ENCODE results near the gene GYG2. TPM values are rescaled to one million over a fixed set of nuclear protein-coding genes. Genes with fewer than 3 reads are reported as not detected.
"Not testable (repeated sequence)": the region's sequence is repeated elsewhere in the genome, so short reads cannot be mapped to it uniquely, and the experiment has no call there.

Gene GYG2
- total RNA-seq, 1 experiment from 2014 or later: not detected

GRCh38 chrX:2889706-2890490 lies 61.2 kb downstream of the GYG2 start:
- intact Hi-C loops (cut with micrococcal nuclease); H3K27me3 ChIP-seq (ENCODE audit: insufficient read depth, low read length); H3K79me2 ChIP-seq (ENCODE audit: insufficient read depth, low read length); H3K9me3 ChIP-seq (ENCODE audit: control insufficient read depth in 1 of 2, insufficient read depth in 1 of 2, low read depth in 1 of 2, low read length in 2 of 2); H3K9ac ChIP-seq (ENCODE audit: low read length); POLR2A ChIA-PET; H3K27ac ChIP-seq (ENCODE audit: low read depth, low read length); H3K36me3 ChIP-seq (ENCODE audit: control insufficient read depth in 1 of 2, insufficient read depth in 2 of 2, low read length in 2 of 2); H3K4me3 ChIP-seq (replicated peaks in 1 of 2; ENCODE audit: low read depth in 1 of 2, low read length in 2 of 2); H3K4me1 ChIP-seq (ENCODE audit: control insufficient read depth in 1 of 2, insufficient read depth in 2 of 2, low read length in 2 of 2); RAD21 ChIA-PET (ENCODE audit: low non-redundant PET in 1 of 2, low total read pairs in 2 of 2, uncharacterized antibody in 2 of 2, unreplicated experiment in 2 of 2); DNase-seq (ENCODE audit: low read depth, low spot score); H4K20me1 ChIP-seq (ENCODE audit: insufficient read depth); H3K9me2 ChIP-seq (ENCODE audit: insufficient read depth); CTCF ChIA-PET; BruUV-seq (replicated peaks); H2AFZ ChIP-seq (ENCODE audit: low read depth, low read length, poor library complexity, severe bottlenecking): not testable (repeated sequence)
- H3K4me2 ChIP-seq (ENCODE audit: low read length): peak overlapping the region; percentile 14; the same call in 1 of the 2 replicates
- TF ChIP-seq CTCF (IDR thresholded peaks at IDR 0.05 in 2 of 3, conservative IDR thresholded peaks at IDR 0.05 in 1 of 3; ENCODE audit: borderline replicate concordance in 1 of 3, insufficient read depth in 1 of 3, low read depth in 2 of 3, low read length in 2 of 3) (peak in 1 of 3 experiments; percentile 13; a peak in 1 of 6 replicates), RAD21 (IDR thresholded peaks at IDR 0.05; ENCODE audit: low read depth) (peak; percentile 40; the same call in 1 of the 2 replicates)
- peak; percentile 34; the same call in 1 of the 2 replicates for ATAC-seq

- H4K20me1 ChIP-seq (ENCODE audit: insufficient read depth); H3K9me3 ChIP-seq (ENCODE audit: control insufficient read depth in 1 of 2, insufficient read depth in 1 of 2, low read depth in 1 of 2, low read length in 2 of 2); H2AFZ ChIP-seq (ENCODE audit: low read depth, low read length, poor library complexity, severe bottlenecking); BruUV-seq (replicated peaks); H3K4me1 ChIP-seq (ENCODE audit: control insufficient read depth in 1 of 2, insufficient read depth in 2 of 2, low read length in 2 of 2); ATAC-seq; POLR2A ChIA-PET; H3K9me2 ChIP-seq (ENCODE audit: insufficient read depth); H3K4me3 ChIP-seq (replicated peaks in 1 of 2; ENCODE audit: low read depth in 1 of 2, low read length in 2 of 2); H3K79me2 ChIP-seq (ENCODE audit: insufficient read depth, low read length); DNase-seq (ENCODE audit: low read depth, low spot score); RAD21 ChIA-PET (ENCODE audit: low non-redundant PET in 1 of 2, low total read pairs in 2 of 2, uncharacterized antibody in 2 of 2, unreplicated experiment in 2 of 2); H3K36me3 ChIP-seq (ENCODE audit: control insufficient read depth in 1 of 2, insufficient read depth in 2 of 2, low read length in 2 of 2); H3K9ac ChIP-seq (ENCODE audit: low read length); H3K27ac ChIP-seq (ENCODE audit: low read depth, low read length); H3K4me2 ChIP-seq (ENCODE audit: low read length); CTCF ChIA-PET; H3K27me3 ChIP-seq (ENCODE audit: insufficient read depth, low read length); intact Hi-C loops (cut with micrococcal nuclease): not testable (repeated sequence)
Measured at GRCh38 chrX:2890536-2891460, 62.1 kb downstream of the GYG2 start.

All from HCT116 (cell line).